Endodermal cell (in vitro differentiated cells): ENCODE measurements around the gene SMIM41. TPM values are rescaled to one million over a fixed set of nuclear protein-coding genes. Genes with fewer than 3 reads are reported as not detected.

Experiments
- DNase-seq: peaks from one replicate; pipeline ENCODE4 v3.0.0-alpha.2; 2017
- H3K27ac ChIP-seq: 2 replicates; pipeline ENCODE4 v1.5.1; 2013; ENCODE audit warnings: mild to moderate bottlenecking, low read depth, low read length, moderate library complexity
- H3K27me3 ChIP-seq: 2 replicates; pipeline ENCODE4 v1.6.1; 2013; ENCODE audit warnings: mild to moderate bottlenecking, low read length, moderate library complexity; ENCODE audit not compliant: insufficient read depth, control insufficient read depth, poor library complexity, severe bottlenecking
- H3K36me3 ChIP-seq: 2 replicates; pipeline ENCODE4 v1.7.0; 2013; ENCODE audit warnings: mild to moderate bottlenecking, low read length, moderate library complexity; ENCODE audit not compliant: control insufficient read depth, insufficient read depth
- H3K4me1 ChIP-seq: one replicate; pipeline ENCODE4 v1.7.0; 2013; ENCODE audit warnings: low read length; ENCODE audit not compliant: control insufficient read depth, insufficient read depth
- H3K4me3 ChIP-seq: 2 replicates; pipeline ENCODE4 v1.5.1; 2013; ENCODE audit warnings: mild to moderate bottlenecking, low read length, moderate library complexity
- H3K9ac ChIP-seq: 2 replicates; pipeline ENCODE4 v1.6.1; 2013; ENCODE audit warnings: mild to moderate bottlenecking, low read length, moderate library complexity; ENCODE audit not compliant: poor library complexity, severe bottlenecking; ENCODE audit errors: extremely low read depth
- H3K9me3 ChIP-seq: 2 replicates; pipeline ENCODE4 v1.6.1; 2013; ENCODE audit warnings: mild to moderate bottlenecking, low read length, moderate library complexity; ENCODE audit not compliant: control insufficient read depth
- H3K27ac Mint-ChIP-seq: 2 replicates; pipeline ENCODE4 v1.8.0; 2020; ENCODE audit warnings: mixed read lengths
- H3K27me3 Mint-ChIP-seq: 2 replicates; pipeline ENCODE4 v1.8.0; 2021; ENCODE audit warnings: mild to moderate bottlenecking, mixed read lengths; ENCODE audit not compliant: insufficient read depth
- H3K36me3 Mint-ChIP-seq: 2 replicates; pipeline ENCODE4 v1.8.0; 2020; ENCODE audit warnings: low read depth, mixed read lengths
- H3K4me1 Mint-ChIP-seq: 2 replicates; pipeline ENCODE4 v1.8.0; 2020; ENCODE audit warnings: mixed read lengths
- H3K4me3 Mint-ChIP-seq: 2 replicates; pipeline ENCODE4 v1.8.0; 2020; ENCODE audit warnings: mild to moderate bottlenecking, moderate library complexity, mixed read lengths
- H3K9me3 Mint-ChIP-seq: 2 replicates; pipeline ENCODE4 v1.8.0; 2020; ENCODE audit warnings: mild to moderate bottlenecking, mixed read lengths
- CTCF ChIP-seq: fragments of 200-600 bp; sonication (generic); conservative IDR thresholded peaks from 2 replicates; pipeline ENCODE4 v1.5.0; 2021; ENCODE audit warnings: antibody characterized with exemption, mild to moderate bottlenecking
- WGBS, 2 experiments: methylation state at CpG; one replicate each; pipeline versions ENCODE4 v1.1.5 to v1.1.7; 2013; ENCODE audit warnings: missing lambda C conversion rate in 2 of 2, mixed read lengths in 1 of 2; ENCODE audit not compliant: insufficient coverage in 1 of 2, insufficient read length in 1 of 2; 5-methylcytosine and 5-hydroxymethylcytosine counted together
- total RNA-seq, 2 donors: library from RNA; stranded (reverse); fragmentation: NEBNext Ultra II Directional in 1 of 2; extraction: Animal tissue kit (Norgen Biotek cat#: 25700) in 1 of 2; gene quantifications; 2 replicates in 1 of 2; 3 replicates in 1 of 2; pipeline ENCODE4 v1.2.1, GENCODE V29; 2021

Gene SMIM41
- total RNA-seq, 2 donors from 2014 or later: not detected

- H3K36me3 Mint-ChIP-seq: peaks cover 48% of the 10 kb centered on the region
- peaks cover 51% of the 10 kb centered on the region for H3K36me3 ChIP-seq
- H3K9ac ChIP-seq: no peak overlapping the region
- H3K4me1 Mint-ChIP-seq: peaks cover 11% of the 10 kb centered on the region
- no peak for DNase-seq
- WGBS, 2 experiments: 86 to 95% methylated on average over 1 to 3 of the region's 3 CpGs
- H3K27me3 Mint-ChIP-seq: peaks cover 2% of the 10 kb centered on the region
- no peak overlapping the region for H3K27ac ChIP-seq
- no peak overlapping the region for H3K4me3 Mint-ChIP-seq
- no peaks in the 10 kb centered on the region for H3K4me1 ChIP-seq
- no peaks in the 10 kb centered on the region for H3K9me3 ChIP-seq
- no peak for TF ChIP-seq CTCF
- H3K27ac Mint-ChIP-seq: no peak overlapping the region
- H3K4me3 ChIP-seq: no peak overlapping the region
- H3K27me3 ChIP-seq: no peaks in the 10 kb centered on the region
- H3K9me3 Mint-ChIP-seq: no peaks in the 10 kb centered on the region
These were observed 4.4 kb upstream of the SMIM41 start for GRCh38 chr12:52074971-52075724.

- H3K4me3 Mint-ChIP-seq: no peak overlapping the region
- no peak for TF ChIP-seq CTCF
- H3K27ac Mint-ChIP-seq: no peak overlapping the region
- H3K36me3 Mint-ChIP-seq: peaks cover 48% of the 10 kb centered on the region
- DNase-seq: no peak
- Histone ChIP-seq H3K4me3 (no peak overlapping the region), H3K36me3 (peaks cover 51% of the 10 kb centered on the region), H3K27ac (no peak overlapping the region), H3K4me1 (no peaks in the 10 kb centered on the region), H3K9me3 (no peaks in the 10 kb centered on the region), H3K9ac (no peak overlapping the region), H3K27me3 (no peaks in the 10 kb centered on the region)
- peaks cover 2% of the 10 kb centered on the region for H3K27me3 Mint-ChIP-seq
- 93 to 96% methylated on average over 15 to 16 of the region's 16 CpGs for WGBS, 2 experiments
- peaks cover 4% of the 10 kb centered on the region for H3K4me1 Mint-ChIP-seq
- H3K9me3 Mint-ChIP-seq: no peaks in the 10 kb centered on the region
These were observed 2.7 kb upstream of the SMIM41 start for GRCh38 chr12:52076811-52077210.

GRCh38 chr12:52078276-52078675 lies 1.2 kb upstream of the SMIM41 start:
- 80 to 92% methylated on average over 1 to 3 of the region's 3 CpGs for WGBS, 2 experiments
- H3K4me3 Mint-ChIP-seq: no peak overlapping the region
- H3K9ac ChIP-seq: no peak overlapping the region
- no peak overlapping the region for H3K27ac ChIP-seq
- H3K4me1 Mint-ChIP-seq: peaks cover 12% of the 10 kb centered on the region
- peaks cover 46% of the 10 kb centered on the region for H3K36me3 ChIP-seq
- H3K9me3 ChIP-seq: no peaks in the 10 kb centered on the region
- no peaks in the 10 kb centered on the region for H3K4me1 ChIP-seq
- H3K4me3 ChIP-seq: no peak overlapping the region
- no peak overlapping the region for H3K27ac Mint-ChIP-seq
- peaks cover 38% of the 10 kb centered on the region for H3K36me3 Mint-ChIP-seq
- TF ChIP-seq CTCF: no peak
- peak; percentile 63 for DNase-seq
- peaks cover 2% of the 10 kb centered on the region for H3K27me3 Mint-ChIP-seq
- H3K9me3 Mint-ChIP-seq: no peaks in the 10 kb centered on the region
- no peaks in the 10 kb centered on the region for H3K27me3 ChIP-seq
